NCI-H1694 (cell line): ENCODE measurements around the gene OXLD1.
"Not testable (repeated sequence)": the region's sequence is repeated elsewhere in the genome, so short reads cannot be mapped to it uniquely, and the experiment has no call there.

Source experiments
- DNase-seq: peaks from one replicate; lab custom pipeline; 2025; lab: John Stamatoyannopoulos, UW

OXLD1 gene

GRCh38 chr17:81652906-81653771 lies 13.3 kb downstream of the OXLD1 start:
- DNase-seq: no peak

DNA sequence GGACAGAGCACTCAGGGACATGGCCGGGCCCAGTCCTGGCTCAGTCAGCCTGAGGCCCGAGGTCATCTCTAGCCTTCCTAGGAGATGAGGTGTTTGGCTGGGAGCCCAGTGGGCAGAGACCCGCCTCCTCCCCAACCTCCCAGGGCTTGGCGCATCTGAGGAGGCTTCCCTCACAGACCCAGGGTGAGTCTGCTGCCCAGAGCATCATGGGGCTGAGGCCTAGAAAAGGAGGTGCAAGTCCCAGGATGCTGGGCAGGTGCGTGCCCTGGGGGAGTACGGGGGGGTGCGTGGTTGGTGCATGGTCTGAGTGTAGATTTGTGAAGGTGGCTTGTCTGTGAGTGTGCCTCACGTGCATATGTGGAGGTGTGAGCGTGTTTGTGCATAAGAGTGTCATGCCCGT lies 14.7 kb downstream of the OXLD1 start:
- DNase-seq: no peak

DNA sequence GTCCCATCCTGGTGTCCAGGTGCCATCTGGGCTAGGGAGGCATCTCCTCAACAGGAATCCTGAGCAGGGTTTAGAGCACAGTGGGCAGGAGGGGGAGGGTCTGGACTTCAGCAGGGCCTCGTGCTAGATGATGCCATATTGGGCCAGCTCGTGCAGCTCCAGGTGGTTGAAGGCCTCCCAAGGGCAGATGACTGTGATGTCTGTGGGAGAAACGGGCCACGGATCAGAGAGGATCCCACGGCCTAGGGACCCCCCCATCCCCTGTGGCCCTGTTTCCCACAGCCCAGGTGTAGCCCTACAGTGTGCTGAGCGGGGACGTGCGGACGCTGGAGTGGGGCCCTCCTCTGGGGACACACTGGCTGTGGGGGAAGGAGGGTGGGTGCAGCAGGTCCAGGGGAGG lies 15.5 kb downstream of the OXLD1 start:
- DNase-seq: no peak

DNA sequence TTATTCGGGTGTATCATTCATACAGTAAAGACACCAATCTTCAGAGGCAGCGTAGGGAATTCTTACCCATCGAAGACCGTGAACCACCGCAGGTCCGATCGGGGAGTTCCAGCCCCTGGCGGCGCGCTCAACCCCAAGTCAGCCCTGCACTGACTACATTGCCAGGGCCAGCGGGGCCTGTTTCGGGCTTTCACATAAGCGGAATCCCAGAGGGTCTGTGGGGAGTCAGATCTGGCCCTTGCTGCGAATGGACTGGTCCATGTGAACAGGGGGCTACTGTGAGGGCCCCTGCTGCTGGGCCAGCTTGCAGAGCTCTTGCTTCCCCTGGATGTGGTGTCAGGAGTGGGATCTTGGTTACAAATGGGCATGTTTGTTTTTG lies 17.7 kb downstream of the OXLD1 start:
- no peak for DNase-seq

DNA sequence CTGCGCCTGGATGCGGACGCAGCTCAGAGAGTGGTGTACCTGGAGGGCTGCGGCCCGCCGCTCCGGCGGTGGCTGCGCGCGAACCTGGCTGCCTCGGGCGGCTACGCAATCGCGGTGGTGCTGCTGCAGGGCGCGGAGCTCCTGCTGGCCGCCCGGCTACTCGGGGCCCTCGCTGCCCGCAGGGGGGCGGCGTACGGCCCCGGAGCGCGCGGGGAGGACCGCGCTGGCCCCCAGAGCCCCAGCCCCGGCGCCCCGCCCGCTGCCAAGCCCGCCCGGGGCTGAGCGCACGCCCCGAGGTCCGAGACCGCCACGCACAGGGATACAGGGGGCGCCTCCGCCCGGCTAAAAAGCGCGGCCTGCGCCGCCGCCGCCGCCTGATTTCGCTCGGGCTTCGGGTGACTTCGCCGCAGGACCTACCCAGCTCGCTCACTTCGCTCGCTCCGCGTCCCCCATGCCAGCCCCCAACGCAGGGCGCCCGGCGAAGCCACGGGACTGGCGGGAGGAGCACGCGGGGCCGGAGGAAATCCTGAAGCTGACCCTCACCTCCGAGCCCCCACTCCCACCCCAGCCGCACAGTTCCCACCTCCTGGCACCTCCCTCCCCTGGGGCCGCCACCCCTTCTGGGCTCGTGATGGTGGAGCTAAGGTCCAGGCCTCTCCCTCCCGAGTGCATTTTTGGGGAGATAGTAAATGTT lies 18.2 kb downstream of the OXLD1 start:
- no peak for DNase-seq

DNA sequence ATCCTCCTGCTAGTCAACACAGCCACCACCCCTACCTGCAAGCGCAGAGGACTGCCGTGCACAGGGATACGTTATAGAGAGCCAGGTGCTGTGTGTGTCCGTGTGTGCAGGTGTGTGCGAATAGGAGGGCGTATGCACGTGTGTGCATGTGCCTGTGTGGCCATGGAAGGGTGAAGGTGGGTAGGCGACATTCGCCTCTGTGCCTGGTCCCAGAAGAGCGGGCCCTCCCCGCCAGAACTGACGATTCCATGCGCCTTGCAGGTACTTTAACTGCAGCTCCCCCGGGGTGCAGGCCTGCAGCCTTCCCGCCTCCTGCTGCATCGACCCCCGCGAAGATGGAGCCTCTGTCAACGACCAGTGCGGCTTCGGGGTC lies 18.8 kb downstream of the OXLD1 start:
- DNase-seq: no peak

DNA sequence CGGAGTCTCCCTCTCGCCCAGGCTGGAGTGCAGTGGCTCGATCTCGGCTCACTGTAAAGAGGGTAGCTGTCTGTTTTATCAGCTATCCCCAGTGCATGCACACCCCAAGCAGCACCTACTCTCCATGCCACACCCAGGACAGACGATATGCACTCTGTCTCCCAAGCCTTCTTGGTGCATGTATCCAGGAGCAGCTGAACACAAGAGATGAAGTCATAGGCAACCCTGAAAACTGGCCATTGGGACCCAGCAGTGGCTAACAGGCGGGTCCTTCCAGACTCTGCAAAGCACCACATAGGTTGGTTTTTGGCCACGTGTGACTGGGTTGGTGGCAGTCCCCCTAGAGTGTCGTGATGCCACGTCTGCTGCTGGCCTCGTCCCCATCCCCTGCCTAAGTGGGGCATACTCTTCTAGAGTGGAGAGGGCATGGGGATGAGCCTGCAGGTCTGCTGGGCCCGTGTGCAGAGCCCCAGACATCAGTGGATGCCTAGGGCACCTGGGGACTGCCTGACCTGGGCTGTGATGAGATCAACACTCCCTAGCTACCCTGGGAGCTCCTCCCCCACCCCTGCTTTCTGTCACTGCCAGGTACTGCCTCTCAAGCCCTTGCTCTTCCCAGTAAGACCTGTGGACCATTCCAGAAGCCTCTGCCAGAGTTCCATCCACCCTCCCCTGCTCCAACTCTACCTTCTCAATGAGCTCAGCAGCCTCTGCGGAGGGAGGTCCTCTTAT lies 19.4 kb downstream of the OXLD1 start:
- DNase-seq: no peak

DNA sequence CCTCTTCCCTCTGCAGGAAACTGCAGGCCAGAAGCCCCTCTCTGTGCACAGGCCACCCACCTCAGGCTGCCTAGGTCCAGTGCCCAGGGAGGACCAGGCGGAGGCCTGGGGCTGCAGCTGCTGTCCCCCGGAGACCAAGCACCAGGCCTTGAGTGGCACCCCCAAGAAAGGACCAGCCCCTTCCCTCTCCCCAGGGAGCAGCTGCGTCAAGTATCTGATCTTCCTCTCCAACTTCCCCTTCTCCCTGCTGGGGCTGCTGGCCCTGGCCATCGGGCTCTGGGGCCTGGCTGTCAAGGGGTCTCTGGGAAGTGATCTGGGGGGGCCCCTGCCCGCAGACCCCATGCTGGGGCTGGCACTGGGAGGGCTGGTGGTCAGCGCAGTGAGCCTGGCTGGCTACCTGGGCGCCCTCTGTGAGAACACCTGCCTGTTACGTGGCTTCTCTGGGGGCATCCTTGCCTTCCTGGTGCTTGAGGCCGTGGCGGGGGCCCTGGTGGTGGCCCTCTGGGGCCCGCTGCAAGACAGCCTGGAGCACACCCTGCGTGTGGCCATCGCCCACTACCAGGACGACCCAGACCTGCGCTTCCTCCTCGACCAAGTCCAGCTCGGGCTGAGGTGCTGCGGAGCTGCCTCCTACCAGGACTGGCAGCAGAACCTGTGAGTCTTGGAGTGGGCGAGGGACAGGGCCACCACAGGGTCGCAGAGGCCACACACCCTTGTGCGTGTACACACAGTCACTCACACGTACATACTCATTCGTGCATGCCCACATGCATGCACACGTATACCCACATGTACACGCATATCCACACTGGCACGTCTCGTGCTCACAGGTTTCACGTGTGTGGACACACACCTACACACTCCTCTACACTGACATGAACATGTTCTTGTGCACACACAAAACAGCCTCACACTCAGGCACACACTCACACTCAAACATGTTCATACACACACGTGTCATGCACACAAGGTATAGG lies 21.1 kb downstream of the OXLD1 start:
- no peak for DNase-seq

- no peak for DNase-seq
These were observed 21.9 kb downstream of the OXLD1 start for GRCh38 chr17:81644496-81644895.

- no peak for DNase-seq
These were observed 24.4 kb downstream of the OXLD1 start for GRCh38 chr17:81641825-81642489.

DNA sequence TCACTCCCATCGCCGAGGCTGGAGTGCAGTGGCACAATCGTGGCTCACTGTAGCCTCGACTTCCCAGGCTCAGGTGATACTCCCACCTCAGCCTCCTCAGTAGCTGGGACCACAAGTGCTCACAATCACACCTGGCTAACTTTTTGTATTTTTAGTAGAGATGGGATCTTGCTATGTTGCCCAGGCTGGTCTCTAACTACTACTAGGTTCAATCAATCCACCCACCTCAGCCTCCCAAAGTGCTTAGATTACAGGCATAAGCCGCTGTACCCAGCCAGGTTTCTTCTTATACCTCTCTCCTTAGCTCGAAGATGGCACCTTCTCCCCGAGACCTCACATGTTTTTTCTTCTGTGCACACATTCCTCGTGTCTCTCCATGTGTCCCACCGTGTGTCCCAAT lies 26.4 kb downstream of the OXLD1 start:
- no peak for DNase-seq

DNA sequence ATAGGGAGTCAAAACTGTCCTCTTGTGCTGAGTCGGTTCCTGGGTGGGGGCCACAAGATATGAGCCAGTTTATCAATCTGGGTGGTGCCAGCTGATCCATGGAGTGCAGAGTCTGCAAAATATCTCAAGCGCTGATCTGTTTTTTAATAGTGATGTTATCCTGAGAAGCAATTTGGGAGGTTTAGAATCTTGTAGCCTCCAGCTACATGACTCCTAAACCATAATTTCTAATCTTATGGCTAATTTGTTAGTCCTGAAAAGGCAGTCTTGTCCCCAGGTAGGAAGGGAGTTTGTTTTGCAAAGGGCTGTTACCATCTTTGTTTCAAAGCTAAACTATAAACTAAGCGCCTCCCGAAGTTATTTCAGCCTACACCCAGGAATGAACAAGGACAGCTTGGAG lies 27.7 kb downstream of the OXLD1 start:
- no peak for DNase-seq

- peak; percentile 66 for DNase-seq
These were observed 29.7 kb downstream of the OXLD1 start, which contains the start of the genes NPLOC4 and TSPAN10 for GRCh38 chr17:81636505-81637288. Gene NPLOC4 (minus strand): TSS chr17:81637112. CDS start chr17:81636930, 182 bp downstream. Gene TSPAN10 (plus strand): TSS chr17:81637196. CDS start chr17:81642413, 5,217 bp downstream.

DNA sequence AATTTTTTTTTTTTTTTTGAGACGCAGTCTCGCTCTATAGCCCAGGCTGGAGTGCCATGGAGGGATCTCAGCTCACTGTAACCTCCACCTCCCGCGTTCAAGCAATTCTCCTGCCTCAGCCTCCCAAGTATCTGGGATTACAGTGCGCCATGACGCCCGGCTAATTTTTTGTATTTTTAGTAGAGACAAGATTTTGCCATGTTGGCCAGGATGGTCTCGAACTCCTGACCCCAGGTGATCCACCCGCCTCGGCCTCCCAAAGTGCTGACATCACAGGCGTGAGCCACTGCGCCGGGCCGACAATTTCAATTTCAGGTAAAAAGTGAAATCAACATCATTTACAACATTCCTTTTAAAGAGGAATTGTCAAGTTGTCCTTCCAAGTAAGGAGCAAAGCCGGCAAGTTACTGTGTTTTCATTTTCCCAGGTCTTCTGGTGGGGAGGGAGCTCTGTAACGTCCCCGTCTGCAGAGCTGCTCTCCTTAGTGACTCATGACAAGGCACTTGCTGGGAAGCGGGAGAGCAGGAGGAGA lies 30.4 kb downstream of the OXLD1 start:
- DNase-seq: no peak

DNA sequence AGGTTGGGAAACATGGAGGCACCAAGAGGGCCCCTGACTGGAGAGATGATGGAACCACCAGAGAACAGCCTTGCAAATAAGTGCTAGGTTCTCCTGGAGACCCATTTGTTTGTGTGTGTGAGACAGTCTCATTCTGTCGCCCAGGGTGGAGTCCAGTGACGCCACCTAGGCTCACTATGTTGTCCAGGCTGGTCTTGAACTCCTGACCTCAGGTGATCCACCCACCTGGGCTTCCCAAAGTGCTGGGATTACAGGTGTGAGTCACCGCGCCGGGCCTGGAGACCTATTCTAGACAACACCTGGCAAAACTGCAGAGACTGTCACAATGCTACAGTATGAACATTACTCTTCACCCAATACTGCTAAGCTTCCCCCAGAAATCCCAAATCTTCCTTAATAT lies 31.0 kb downstream of the OXLD1 start:
- DNase-seq: no peak

DNA sequence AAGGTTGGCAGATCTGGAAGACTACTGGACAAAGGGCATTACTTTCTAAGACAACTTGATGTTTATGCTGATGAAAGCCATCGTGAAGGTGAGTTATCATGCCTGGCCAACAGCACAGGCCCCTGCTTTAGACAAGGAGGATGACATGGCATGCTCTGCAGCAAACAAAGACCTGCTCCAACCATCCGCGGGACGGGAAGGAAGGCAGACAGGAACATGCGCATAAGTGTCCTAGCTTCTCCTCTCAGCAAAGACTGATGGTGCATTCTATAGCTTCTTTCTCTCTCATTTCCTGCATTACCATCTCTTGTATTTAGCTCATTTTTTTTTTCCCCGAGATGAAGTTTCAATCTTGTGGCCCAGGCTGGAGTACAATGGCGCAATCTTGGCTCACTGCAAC lies 34.9 kb downstream of the OXLD1 start:
- no peak for DNase-seq

DNA sequence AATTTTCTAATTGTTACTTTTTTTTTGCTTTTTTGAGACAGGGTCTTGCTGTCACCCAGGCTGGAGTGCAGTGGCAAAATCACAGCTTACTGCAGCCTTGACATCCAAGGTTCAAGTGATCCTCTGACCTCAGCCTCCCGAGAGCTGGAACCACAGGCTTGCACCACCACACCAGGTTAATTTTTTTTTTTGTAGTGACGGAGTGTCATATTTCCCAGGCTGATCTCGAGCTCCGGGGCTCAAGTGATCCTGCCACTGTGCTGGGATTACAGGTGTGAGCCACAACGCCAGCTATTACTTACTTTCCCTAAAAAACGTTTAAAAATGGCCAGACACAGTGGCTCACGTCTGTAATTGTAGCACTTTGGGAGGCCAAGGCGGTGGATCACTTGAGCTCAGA lies 36.1 kb downstream of the OXLD1 start:
- DNase-seq: no peak

- no peak for DNase-seq
These were observed 44.8 kb downstream of the OXLD1 start for GRCh38 chr17:81621494-81622130.

DNA sequence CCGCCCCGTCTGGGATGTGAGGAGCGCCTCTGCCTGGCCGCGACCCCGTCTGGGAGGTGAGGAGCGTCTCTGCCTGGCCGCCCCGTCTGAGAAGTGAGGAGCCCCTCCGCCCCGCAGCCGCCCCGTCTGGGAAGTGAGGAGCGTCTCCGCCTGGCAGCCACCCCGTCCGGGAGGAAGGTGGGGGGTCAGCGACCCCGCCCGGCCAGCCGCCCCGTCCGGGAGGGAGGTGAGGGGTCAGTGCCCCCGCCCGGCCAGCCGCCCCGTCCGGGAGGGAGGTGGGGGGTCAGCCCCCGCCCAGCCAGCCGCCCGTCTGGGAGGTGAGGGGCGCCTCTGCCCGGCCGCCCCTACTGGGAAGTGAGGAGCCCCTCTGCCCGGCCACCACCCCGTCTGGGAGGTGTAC lies 48.1 kb downstream of the OXLD1 start:
- not testable (repeated sequence) for DNase-seq
